ENCODE results near the gene POU2F2.

Gene POU2F2

GRCh38 chr19:42078538-42079275 is 53.5 kb downstream of the POU2F2 start:
- no peak for DNase-seq

- DNase-seq = no peak
Observed at GRCh38 chr19:42078058-42078457, 54.2 kb downstream of the POU2F2 start.

GRCh38 chr19:42076380-42076944 is 55.8 kb downstream of the POU2F2 start:
- DNase-seq = peak; percentile 62

DNA sequence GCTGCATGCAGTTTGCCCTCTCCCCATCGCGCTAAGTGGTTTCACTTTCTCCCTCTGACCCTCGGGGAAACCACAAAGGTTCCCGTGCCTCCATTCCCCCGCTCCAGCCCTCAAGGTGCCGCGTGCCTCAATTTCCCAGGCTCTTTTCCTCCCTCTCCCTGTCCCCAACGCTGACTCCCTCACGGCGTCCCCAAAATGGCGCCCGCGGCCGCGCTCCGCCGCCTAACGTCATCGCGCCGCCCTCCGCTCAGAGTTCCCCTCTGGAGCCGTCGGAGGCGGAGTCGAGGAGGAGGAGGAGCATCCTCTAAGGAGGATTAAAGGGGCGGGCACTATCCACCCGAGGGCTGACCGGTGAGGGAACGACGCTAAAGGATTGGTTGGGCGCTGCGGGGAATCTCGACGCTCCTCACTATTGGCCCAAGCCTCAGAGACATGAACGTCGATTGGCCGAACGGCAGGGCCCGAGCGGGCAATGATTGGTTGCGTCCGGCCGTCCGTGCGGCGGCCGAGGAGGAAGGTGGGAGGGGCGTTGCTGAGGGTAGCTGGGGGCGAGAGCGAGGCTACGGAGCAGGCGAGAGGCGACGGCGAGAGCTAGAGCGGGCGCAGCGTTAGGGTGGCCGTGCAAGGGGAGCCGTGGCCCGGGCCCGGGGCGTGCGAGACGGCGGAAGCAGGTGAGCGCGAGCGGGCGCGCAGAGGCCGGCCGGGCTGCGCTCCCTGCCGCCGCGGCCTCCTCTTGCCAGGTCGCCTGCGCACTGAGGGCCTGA is 56.4 kb downstream of the POU2F2 start, which contains the start of gene ZNF574:
Gene ZNF574, plus strand, starts transcription at position 551 of the 764 bp plus-strand sequence. CDS start 2,441 bp downstream, outside the sequence.
- DNase-seq = peak; percentile 98

- no peak for DNase-seq
Observed at GRCh38 chr19:42075364-42075615, 57.0 kb downstream of the POU2F2 start.

DNA sequence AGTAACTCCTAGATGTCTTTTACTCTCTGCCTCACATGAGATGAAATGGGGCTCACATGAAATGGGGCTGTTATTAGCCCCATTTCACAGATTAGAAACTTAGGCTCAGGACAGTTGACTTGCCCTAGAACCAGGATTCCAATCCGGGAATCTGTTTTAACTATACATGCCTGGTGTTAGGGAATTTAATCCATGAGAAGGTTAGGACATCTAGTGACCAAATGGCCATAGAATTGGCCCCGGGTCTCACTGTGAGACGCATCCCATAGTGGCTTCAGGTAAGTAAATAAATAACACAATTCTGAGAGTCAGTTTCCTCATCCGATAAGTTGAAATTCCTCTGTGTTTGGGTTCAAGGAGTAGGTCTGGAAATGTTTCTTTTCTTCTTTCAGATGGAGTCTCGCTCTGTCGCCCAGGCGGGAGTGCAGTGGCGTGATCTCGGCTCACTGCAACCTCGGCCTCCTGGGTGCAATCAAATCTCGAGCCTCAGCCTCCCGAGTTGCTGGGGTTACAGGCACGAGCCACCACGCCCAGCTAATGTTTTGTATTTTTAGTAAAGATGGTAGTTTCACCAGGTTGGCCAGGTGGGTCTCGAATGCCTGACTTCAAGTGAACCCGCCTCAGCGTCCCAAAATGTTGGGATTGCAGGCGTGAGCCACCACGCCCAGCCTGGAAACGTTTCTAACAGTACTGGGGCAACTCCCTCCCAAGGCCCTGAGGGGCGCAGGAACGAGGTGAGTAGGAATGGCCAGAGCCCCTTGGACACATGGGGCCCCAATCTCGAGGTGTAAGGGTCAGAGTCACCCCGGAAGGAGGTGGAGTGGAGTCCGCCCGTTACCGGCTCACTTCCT is 57.5 kb downstream of the POU2F2 start:
- DNase-seq = no peak

DNA sequence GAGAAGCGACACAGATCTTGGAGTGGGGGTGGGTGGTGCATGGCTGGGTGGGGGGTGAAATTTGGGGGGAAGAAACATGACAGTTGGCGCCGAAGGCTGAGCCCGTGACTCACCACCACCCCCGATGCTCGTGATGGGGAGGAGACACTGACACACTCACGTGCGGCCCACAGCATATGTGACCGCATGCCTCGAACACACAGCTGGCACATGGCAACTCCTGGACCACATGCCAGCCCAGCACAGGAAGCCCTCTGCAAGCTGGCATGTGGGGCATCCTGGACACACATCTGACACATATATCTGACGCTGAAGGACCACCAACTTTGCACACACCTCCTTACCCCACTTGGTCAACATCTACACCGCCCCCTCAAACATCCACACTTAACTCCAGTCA is 61.0 kb downstream of the POU2F2 start:
- no peak for DNase-seq

- no peak for DNase-seq
Observed at GRCh38 chr19:42069619-42070351, 62.5 kb downstream of the POU2F2 start, which contains the start of gene GRIK5. TSS of gene GRIK5 (minus strand) at chr19:42070206. CDS start at chr19:42065770, 4,436 bp downstream.

DNA sequence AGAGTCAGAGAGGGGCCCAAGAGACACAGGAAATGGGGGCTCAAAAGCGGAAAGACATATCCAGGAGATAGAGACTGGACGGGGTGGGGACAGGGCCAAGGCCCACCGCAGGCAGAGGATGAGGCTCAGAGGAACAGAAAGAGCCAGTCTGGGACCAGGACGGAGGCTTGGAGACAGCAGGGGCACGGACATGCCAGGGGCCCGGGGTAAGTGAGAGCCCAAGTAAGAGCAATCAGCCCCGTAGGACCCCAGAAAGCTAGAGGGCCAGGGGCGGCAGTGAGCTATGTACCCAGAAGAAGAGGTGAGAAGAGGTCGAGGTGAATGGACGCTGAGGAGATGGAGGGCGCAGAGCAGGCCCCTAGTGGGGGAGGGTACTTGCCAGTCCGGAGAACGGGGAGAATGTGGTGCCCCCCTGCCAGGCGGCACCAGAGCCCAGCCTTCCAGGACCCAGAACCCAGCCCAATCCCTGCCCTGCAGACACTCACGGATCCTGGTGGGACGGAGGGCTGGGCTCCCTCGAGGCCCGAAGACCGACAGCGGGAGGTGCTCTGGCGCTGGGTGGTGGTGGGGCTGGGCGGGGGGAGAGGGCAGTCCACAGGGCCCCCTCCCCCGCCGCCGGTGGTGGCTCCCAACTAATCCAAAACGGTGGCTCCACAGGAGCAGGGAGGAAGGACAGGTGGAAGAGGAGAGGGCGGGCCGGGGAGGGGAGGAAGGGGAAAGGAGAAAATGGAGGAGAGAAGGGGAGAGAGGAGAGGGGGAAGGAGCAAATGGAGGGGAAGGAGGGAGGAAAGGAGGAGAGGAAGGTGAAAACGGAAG is 63.3 kb downstream of the POU2F2 start:
- no peak for DNase-seq

DNA sequence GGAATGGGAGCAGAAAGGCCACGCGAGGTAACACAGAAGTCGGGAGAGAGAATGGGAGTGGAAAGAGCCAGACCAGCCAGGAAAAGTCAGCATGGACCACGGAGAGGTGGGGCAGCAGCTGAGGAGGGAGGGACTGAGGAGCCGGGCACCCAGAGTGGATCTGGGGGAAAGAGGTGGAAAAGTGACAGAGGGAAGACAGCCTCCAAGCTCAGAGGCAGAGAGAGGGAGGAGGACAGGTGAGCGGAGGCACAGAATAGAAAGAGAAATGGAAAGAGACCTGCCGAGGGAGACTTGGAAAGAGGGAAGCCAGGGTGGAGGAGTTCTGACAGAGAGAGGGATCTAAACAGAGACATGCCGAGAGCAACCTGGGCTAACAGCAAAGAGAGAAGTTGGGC is 63.9 kb downstream of the POU2F2 start:
- no peak for DNase-seq

DNA sequence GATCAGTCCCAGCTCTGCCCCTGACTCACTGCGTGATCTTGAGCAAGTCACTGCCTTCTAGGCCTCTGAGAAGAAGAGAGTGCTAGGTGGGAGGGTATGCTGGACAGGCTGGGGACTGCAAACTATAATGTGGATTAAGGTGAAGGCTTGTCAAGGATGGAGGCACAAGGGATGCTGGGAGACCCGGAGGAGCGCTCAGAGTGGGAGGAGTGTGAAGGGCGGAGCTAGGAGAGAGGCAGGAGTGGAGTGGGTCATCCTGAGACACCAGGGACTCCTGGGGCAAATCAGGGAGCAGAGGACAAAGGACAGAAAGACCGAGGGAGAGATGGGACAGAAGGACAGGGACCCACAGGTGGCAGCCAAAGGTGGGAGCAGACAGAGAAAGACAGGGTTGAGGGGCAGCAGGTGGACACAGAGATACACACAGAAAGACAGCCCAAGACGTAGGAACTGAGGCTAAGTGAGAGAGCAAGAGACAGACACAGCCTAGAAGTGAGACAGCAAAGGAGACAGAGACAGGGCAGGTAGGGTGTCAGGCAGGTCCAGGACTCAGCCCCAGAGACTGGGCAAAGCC is 64.8 kb downstream of the POU2F2 start:
- no peak for DNase-seq

- no peak for DNase-seq
Observed at GRCh38 chr19:42066075-42066754, 66.0 kb downstream of the POU2F2 start.

DNA sequence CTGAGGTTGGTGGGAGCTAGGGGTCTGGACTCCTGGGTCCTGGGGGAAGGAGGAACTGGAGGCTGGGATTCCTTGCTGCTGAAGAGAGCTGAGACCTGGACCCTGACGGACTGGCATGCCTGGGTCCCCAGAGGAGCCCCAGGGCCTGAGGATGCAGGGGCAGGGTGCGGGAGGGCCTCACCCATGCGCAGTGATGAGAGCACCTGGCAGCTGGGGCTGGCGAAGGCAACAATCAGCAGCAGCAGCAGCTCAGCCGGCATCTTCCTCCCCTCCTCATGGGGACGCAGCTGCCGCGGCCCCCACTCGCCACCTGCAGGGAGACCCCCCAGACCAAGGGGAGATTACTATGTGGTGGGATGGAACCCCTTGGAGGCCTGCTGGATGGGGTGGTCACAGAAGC is 66.7 kb downstream of the POU2F2 start:
- no peak for DNase-seq

GRCh38 chr19:42065051-42065450 is 67.2 kb downstream of the POU2F2 start:
- no peak for DNase-seq

GRCh38 chr19:42064432-42064831 is 67.8 kb downstream of the POU2F2 start:
- no peak for DNase-seq

GRCh38 chr19:42062381-42062780 is 69.9 kb downstream of the POU2F2 start:
- no peak for DNase-seq

GRCh38 chr19:42060117-42060516 is 72.1 kb downstream of the POU2F2 start:
- no peak for DNase-seq

GRCh38 chr19:42059196-42059595 is 73.0 kb downstream of the POU2F2 start:
- no peak for DNase-seq

DNA sequence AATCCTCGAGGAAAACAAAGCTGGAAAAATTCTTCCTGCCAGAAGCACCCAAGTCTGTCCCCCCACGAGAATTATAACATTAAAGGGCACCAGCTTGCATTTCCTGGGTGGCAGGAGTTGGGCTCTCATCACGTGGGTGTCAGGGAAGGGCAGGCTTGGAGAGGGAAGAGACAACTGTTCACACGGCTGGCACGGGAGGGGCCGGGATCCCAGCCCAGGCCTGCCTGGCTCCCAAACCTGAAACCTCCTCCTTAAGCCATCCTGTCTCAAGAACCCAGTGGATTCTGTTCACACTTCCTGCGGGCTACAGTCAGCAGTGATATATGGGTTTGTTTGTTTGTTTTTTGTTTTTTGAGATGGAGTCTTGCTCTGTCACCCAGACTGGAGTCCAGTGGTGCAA is 74.4 kb downstream of the POU2F2 start:
- no peak for DNase-seq

DNA sequence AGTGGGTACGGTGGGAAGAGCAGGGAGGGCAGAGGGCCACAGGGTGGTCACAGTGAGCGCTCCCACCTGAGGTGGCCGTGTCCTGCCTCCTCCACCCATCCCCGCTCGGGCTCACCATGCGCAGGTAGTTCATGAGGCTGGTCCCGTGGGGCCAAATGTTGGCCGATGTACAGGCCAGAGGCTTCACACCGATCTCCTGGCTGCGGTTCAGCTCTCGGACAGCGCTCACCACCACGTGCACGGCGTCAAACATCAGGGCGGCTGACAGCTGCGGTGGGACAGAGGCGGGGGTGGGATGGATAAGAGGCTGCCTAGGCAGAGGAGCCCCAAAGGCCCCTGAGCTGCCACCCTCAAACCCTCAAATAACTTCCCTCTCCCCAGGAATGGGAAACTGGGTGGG is 78.0 kb downstream of the POU2F2 start:
- no peak for DNase-seq
